Measurements from ENCODE around the gene TSPAN18.

Gene TSPAN18

DNA sequence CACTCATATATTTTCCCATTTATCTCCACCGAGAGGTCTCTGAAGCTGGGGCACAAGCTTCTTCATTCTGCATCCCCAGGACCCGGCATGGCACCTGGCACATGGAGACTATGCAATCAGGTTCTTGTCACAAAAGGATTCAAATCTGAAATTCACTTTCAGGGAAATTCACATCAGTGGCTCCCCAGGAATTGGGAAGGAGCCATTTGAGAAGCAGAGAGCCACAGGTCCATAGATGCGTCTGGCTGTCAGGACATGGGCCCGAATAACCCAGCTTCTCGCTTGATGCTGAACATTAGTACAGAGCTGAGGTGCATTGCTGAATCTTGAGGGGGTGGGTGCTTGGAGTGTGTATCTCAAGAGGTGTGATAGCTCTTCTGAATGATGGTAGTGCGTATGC, 82.5 kb downstream of the TSPAN18 start:
- Histone ChIP-seq H3K4me3 (ENCODE audit: low read depth, low read length, poor library complexity, severe bottlenecking) (no peak overlapping the region), H3K36me3 (ENCODE audit: insufficient read depth, low read length) (no peaks in the 10 kb centered on the region), H4K20me1 (ENCODE audit: insufficient read depth, low read length) (no peaks in the 10 kb centered on the region), H3K9ac (ENCODE audit: low read length) (no peak overlapping the region), H3K79me2 (ENCODE audit: insufficient read depth, low read length) (no peaks in the 10 kb centered on the region), H3K27ac (ENCODE audit: low read depth, low read length, poor library complexity, severe bottlenecking) (no peak overlapping the region), H3K4me1 (ENCODE audit: insufficient read depth, low read length, severe bottlenecking) (no peaks in the 10 kb centered on the region), H3K27me3 (ENCODE audit: insufficient read depth, low read length) (0 out of 2 replicates have a peak, but pooled peaks cover 4% of the 10 kb centered on the region), H2AFZ (ENCODE audit: low read length) (no peak overlapping the region), H3F3A (ENCODE audit: insufficient read depth, low read length) (no peaks in the 10 kb centered on the region), H3K4me2 (ENCODE audit: low read length) (no peak overlapping the region), H3K9me2 (ENCODE audit: low read depth, low read length) (no peaks in the 10 kb centered on the region), H3K9me3 (ENCODE audit: low read length) (no peaks in the 10 kb centered on the region)
- no peak for TF ChIP-seq EZH2 (IDR thresholded peaks at IDR 0.05; ENCODE audit: borderline replicate concordance, low read length)
- TF ChIP-seq, protein P1, sequence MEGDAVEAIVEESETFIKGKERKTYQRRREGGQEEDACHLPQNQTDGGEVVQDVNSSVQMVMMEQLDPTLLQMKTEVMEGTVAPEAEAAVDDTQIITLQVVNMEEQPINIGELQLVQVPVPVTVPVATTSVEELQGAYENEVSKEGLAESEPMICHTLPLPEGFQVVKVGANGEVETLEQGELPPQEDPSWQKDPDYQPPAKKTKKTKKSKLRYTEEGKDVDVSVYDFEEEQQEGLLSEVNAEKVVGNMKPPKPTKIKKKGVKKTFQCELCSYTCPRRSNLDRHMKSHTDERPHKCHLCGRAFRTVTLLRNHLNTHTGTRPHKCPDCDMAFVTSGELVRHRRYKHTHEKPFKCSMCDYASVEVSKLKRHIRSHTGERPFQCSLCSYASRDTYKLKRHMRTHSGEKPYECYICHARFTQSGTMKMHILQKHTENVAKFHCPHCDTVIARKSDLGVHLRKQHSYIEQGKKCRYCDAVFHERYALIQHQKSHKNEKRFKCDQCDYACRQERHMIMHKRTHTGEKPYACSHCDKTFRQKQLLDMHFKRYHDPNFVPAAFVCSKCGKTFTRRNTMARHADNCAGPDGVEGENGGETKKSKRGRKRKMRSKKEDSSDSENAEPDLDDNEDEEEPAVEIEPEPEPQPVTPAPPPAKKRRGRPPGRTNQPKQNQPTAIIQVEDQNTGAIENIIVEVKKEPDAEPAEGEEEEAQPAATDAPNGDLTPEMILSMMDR (IDR thresholded peaks at IDR 0.05; ENCODE audit: low read length): no peak

DNA sequence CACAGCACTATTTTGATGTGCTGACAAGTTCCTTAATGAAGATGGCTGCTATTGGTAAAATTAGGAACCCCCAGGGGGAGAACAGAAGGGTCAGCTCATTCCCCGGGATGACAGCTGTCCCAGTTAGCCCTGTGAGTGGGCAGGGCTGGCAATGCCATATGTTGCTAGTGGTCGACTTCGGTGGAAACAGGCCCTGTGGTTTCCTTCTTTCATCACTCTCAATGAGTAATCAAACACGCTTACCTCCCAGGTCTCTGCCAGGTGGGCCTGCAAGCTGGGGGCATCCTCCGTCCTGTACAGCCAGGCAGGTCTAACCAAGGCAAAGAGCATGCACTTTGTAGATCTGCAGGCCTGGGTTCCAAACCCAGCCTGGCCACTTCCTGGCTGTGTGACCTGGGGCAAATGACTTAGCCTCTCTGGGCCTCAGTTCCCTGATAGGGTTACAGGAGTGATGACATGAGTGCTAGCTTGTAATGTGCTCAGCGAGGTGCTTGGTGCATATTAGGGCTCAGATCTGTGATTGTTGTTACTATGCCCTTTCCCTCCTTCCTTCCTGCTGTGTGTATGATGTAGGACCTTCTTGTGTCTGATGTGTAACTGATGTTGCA, 85.2 kb downstream of the TSPAN18 start:
- no peak overlapping the region for H3K4me3 ChIP-seq (ENCODE audit: low read depth, low read length, poor library complexity, severe bottlenecking)
- no peaks in the 10 kb centered on the region for H3K79me2 ChIP-seq (ENCODE audit: insufficient read depth, low read length)
- 0 out of 2 replicates have a peak, but pooled peaks cover 4% of the 10 kb centered on the region for H3K27me3 ChIP-seq (ENCODE audit: insufficient read depth, low read length)
- H3F3A ChIP-seq (ENCODE audit: insufficient read depth, low read length): no peaks in the 10 kb centered on the region
- H2AFZ ChIP-seq (ENCODE audit: low read length): no peak overlapping the region
- no peaks in the 10 kb centered on the region for H4K20me1 ChIP-seq (ENCODE audit: insufficient read depth, low read length)
- no peak overlapping the region for H3K4me2 ChIP-seq (ENCODE audit: low read length)
- no peak overlapping the region for H3K9ac ChIP-seq (ENCODE audit: low read length)
- H3K36me3 ChIP-seq (ENCODE audit: insufficient read depth, low read length): no peaks in the 10 kb centered on the region
- H3K4me1 ChIP-seq (ENCODE audit: insufficient read depth, low read length, severe bottlenecking): no peaks in the 10 kb centered on the region
- H3K9me3 ChIP-seq (ENCODE audit: low read length): no peaks in the 10 kb centered on the region
- no peaks in the 10 kb centered on the region for H3K9me2 ChIP-seq (ENCODE audit: low read depth, low read length)
- TF ChIP-seq, protein P1 (IDR thresholded peaks at IDR 0.05; ENCODE audit: low read length): no peak
- no peak for TF ChIP-seq EZH2 (IDR thresholded peaks at IDR 0.05; ENCODE audit: borderline replicate concordance, low read length)
- H3K27ac ChIP-seq (ENCODE audit: low read depth, low read length, poor library complexity, severe bottlenecking): no peak overlapping the region

DNA sequence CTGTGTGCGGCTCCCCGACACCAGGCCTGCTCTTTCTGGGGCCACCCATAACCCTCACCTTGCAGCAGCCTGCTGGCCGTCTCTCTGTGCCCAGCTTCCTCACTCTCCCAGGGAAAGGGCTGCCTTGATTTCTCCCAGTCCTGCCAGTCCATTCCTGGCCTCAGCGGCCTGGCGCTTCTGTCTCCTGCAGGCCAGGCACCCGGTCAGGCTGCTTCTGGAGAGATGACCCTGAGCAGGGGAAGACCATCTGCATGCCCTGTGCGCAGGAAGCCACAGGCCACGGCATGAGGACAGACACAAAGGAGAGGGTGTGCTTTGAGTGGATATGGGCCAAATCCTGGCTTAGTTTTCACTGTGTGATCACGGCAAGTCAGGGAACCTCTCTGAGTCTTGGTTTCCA, 86.2 kb downstream of the TSPAN18 start:
- H4K20me1 ChIP-seq (ENCODE audit: insufficient read depth, low read length): no peaks in the 10 kb centered on the region
- H3K9ac ChIP-seq (ENCODE audit: low read length): no peak overlapping the region
- H3K79me2 ChIP-seq (ENCODE audit: insufficient read depth, low read length): no peaks in the 10 kb centered on the region
- H3K4me1 ChIP-seq (ENCODE audit: insufficient read depth, low read length, severe bottlenecking): no peaks in the 10 kb centered on the region
- no peaks in the 10 kb centered on the region for H3K9me2 ChIP-seq (ENCODE audit: low read depth, low read length)
- H3K27ac ChIP-seq (ENCODE audit: low read depth, low read length, poor library complexity, severe bottlenecking): no peak overlapping the region
- TF ChIP-seq, protein P1 (IDR thresholded peaks at IDR 0.05; ENCODE audit: low read length): no peak
- TF ChIP-seq EZH2 (IDR thresholded peaks at IDR 0.05; ENCODE audit: borderline replicate concordance, low read length): no peak
- H3F3A ChIP-seq (ENCODE audit: insufficient read depth, low read length): no peaks in the 10 kb centered on the region
- H2AFZ ChIP-seq (ENCODE audit: low read length): no peak overlapping the region
- H3K4me3 ChIP-seq (ENCODE audit: low read depth, low read length, poor library complexity, severe bottlenecking): no peak overlapping the region
- 0 out of 2 replicates have a peak, but pooled peaks cover 4% of the 10 kb centered on the region for H3K27me3 ChIP-seq (ENCODE audit: insufficient read depth, low read length)
- H3K4me2 ChIP-seq (ENCODE audit: low read length): no peak overlapping the region
- H3K9me3 ChIP-seq (ENCODE audit: low read length): no peaks in the 10 kb centered on the region
- no peaks in the 10 kb centered on the region for H3K36me3 ChIP-seq (ENCODE audit: insufficient read depth, low read length)

Data from OCI-LY1 (cell line).